Activated T-cell treated with anti-CD3 and anti-CD28 coated beads, Interleukin-2, amount 50 U/mL, for 72 hours (primary cell): ENCODE measurements around the gene LGALS4. TPM values are rescaled to one million over a fixed set of nuclear protein-coding genes. Genes with fewer than 3 reads are reported as not detected.
"Not testable (repeated sequence)": the region's sequence is repeated elsewhere in the genome, so short reads cannot be mapped to it uniquely, and the experiment has no call there.

Source experiments
- ATAC-seq, 2 donors: fragments of 150-1000 bp; cut with Tn5 transposase; replicated peaks in 1 of 2; 2 replicates each; pipeline ENCODE4 v1.10.0; 2021; ENCODE audit warnings: moderate library complexity in 2 of 2, mild to moderate bottlenecking in 1 of 2
- DNase-seq, 2 donors: peaks; one replicate each; pipeline ENCODE4 v3.0.0; 2021 to 2022; ENCODE audit warnings: mixed read lengths in 1 of 2
- H3K27ac Mint-ChIP-seq: one replicate; pipeline ENCODE4 v1.8.0; 2022; ENCODE audit warnings: mild to moderate bottlenecking, moderate library complexity, mixed read lengths
- H3K27me3 Mint-ChIP-seq: one replicate; pipeline ENCODE4 v1.8.0; 2022; ENCODE audit warnings: low read depth, mixed read lengths
- H3K36me3 Mint-ChIP-seq, 2 donors: one replicate each; pipeline ENCODE4 v1.8.0; 2022; ENCODE audit warnings: mixed read lengths in 2 of 2, mild to moderate bottlenecking in 1 of 2; ENCODE audit not compliant: insufficient read depth in 2 of 2
- H3K4me1 Mint-ChIP-seq: one replicate; pipeline ENCODE4 v1.8.0; 2022; ENCODE audit warnings: low read depth, mixed read lengths
- H3K4me3 Mint-ChIP-seq, 2 donors: one replicate each; pipeline ENCODE4 v1.8.0; 2022; ENCODE audit warnings: mild to moderate bottlenecking in 2 of 2, mixed read lengths in 2 of 2, moderate library complexity in 2 of 2
- H3K9me3 Mint-ChIP-seq, 2 donors: one replicate each; pipeline ENCODE4 v1.8.0; 2022; ENCODE audit warnings: mixed read lengths in 2 of 2
- total RNA-seq, 2 donors: library from RNA; stranded (reverse); gene quantifications; one replicate each; pipeline ENCODE4 v1.2.3, GENCODE V29; 2022

Gene LGALS4
- total RNA-seq, 2 donors from 2014 or later, result 2.3 to 4.1 TPM

GRCh38 chr19:38792250-38793111 is 20.3 kb downstream of the LGALS4 start:
- Mint-ChIP-seq H3K4me1 (peaks cover 7% of the 10 kb centered on the region), H3K9me3 (no peaks in the 10 kb centered on the region), H3K36me3 (no peaks in the 10 kb centered on the region), H3K4me3 (peak overlapping the region; percentile 43 to 49), H3K27ac (no peak overlapping the region), H3K27me3 (no peaks in the 10 kb centered on the region)
- DNase-seq (peak; percentile 59 to 63), ATAC-seq (peak; percentile 22 to 30)

GRCh38 chr19:38791451-38792064 is 21.2 kb downstream of the LGALS4 start:
- DNase-seq, H3K4me1 Mint-ChIP-seq, H3K4me3 Mint-ChIP-seq, H3K36me3 Mint-ChIP-seq, H3K27me3 Mint-ChIP-seq, H3K27ac Mint-ChIP-seq, H3K9me3 Mint-ChIP-seq: not testable (repeated sequence)
- peak; percentile 96 for ATAC-seq

- ATAC-seq, H3K4me1 Mint-ChIP-seq, H3K27ac Mint-ChIP-seq, H3K36me3 Mint-ChIP-seq, H3K9me3 Mint-ChIP-seq, H3K27me3 Mint-ChIP-seq, H3K4me3 Mint-ChIP-seq, DNase-seq: not testable (repeated sequence)
These were observed 22.0 kb downstream of the LGALS4 start for GRCh38 chr19:38790507-38791403.

GRCh38 chr19:38788478-38789243 is 24.1 kb downstream of the LGALS4 start, which contains the start of gene LGALS7B:
Gene LGALS7B (plus strand): TSS chr19:38789200. CDS start chr19:38789227, 27 bp downstream.
- peaks cover 7% of the 10 kb centered on the region for H3K4me1 Mint-ChIP-seq
- H3K4me3 Mint-ChIP-seq, result no peak within 1 kb of the TSS
- H3K36me3 Mint-ChIP-seq, result no peaks in the 10 kb centered on the region
- no peak for DNase-seq
- no peaks in the 10 kb centered on the region for H3K27me3 Mint-ChIP-seq
- no peaks in the 10 kb centered on the region for H3K9me3 Mint-ChIP-seq
- H3K27ac Mint-ChIP-seq, result no peak within 1 kb of the TSS
- ATAC-seq, result no peak

- H3K9me3 Mint-ChIP-seq, result no peaks in the 10 kb centered on the region
- H3K4me3 Mint-ChIP-seq, result no peak overlapping the region
- H3K36me3 Mint-ChIP-seq, result no peaks in the 10 kb centered on the region
- DNase-seq (no peak), ATAC-seq (no peak)
- no peaks in the 10 kb centered on the region for H3K4me1 Mint-ChIP-seq
- H3K27ac Mint-ChIP-seq, result no peak overlapping the region
- H3K27me3 Mint-ChIP-seq, result no peaks in the 10 kb centered on the region
These were observed 26.0 kb downstream of the LGALS4 start for GRCh38 chr19:38786572-38787265.

GRCh38 chr19:38786061-38786460 is 26.7 kb downstream of the LGALS4 start:
- H3K9me3 Mint-ChIP-seq, H3K4me3 Mint-ChIP-seq, H3K27me3 Mint-ChIP-seq, H3K4me1 Mint-ChIP-seq, H3K36me3 Mint-ChIP-seq, DNase-seq, H3K27ac Mint-ChIP-seq, ATAC-seq: not testable (repeated sequence)

- no peak for DNase-seq
- no peaks in the 10 kb centered on the region for H3K27me3 Mint-ChIP-seq
- no peaks in the 10 kb centered on the region for H3K36me3 Mint-ChIP-seq
- ATAC-seq, result no peak
- no peaks in the 10 kb centered on the region for H3K9me3 Mint-ChIP-seq
- H3K4me3 Mint-ChIP-seq, result no peak overlapping the region
- no peak overlapping the region for H3K27ac Mint-ChIP-seq
- no peaks in the 10 kb centered on the region for H3K4me1 Mint-ChIP-seq
These were observed 27.5 kb downstream of the LGALS4 start for GRCh38 chr19:38785187-38785699.

GRCh38 chr19:38784224-38784623 is 28.5 kb downstream of the LGALS4 start:
- ATAC-seq, result no peak

GRCh38 chr19:38782212-38782611 is 30.5 kb downstream of the LGALS4 start:
- not testable (repeated sequence) for H3K27me3 Mint-ChIP-seq, ATAC-seq, H3K36me3 Mint-ChIP-seq, H3K4me3 Mint-ChIP-seq, H3K27ac Mint-ChIP-seq, H3K4me1 Mint-ChIP-seq, DNase-seq, H3K9me3 Mint-ChIP-seq

More at GRCh38 chr19:38784224-38784623, 28.5 kb downstream of the LGALS4 start:
- Mint-ChIP-seq H3K27ac (no peak overlapping the region), H3K27me3 (no peaks in the 10 kb centered on the region), H3K36me3 (no peaks in the 10 kb centered on the region), H3K4me1 (no peaks in the 10 kb centered on the region), H3K4me3 (no peak overlapping the region), H3K9me3 (no peaks in the 10 kb centered on the region)
- DNase-seq, result no peak

- H3K36me3 Mint-ChIP-seq, result no peaks in the 10 kb centered on the region
- no peaks in the 10 kb centered on the region for H3K27me3 Mint-ChIP-seq
- ATAC-seq (no peak), DNase-seq (no peak)
- no peaks in the 10 kb centered on the region for H3K9me3 Mint-ChIP-seq
- H3K4me3 Mint-ChIP-seq, result no peak overlapping the region
- no peak overlapping the region for H3K27ac Mint-ChIP-seq
- no peaks in the 10 kb centered on the region for H3K4me1 Mint-ChIP-seq
These were observed 31.7 kb downstream of the LGALS4 start for GRCh38 chr19:38781058-38781457.

GRCh38 chr19:38780443-38780842 is 32.3 kb downstream of the LGALS4 start:
- DNase-seq, result no peak
- Mint-ChIP-seq H3K27ac (no peak overlapping the region), H3K4me3 (no peak overlapping the region), H3K27me3 (no peaks in the 10 kb centered on the region), H3K9me3 (no peaks in the 10 kb centered on the region), H3K4me1 (no peaks in the 10 kb centered on the region), H3K36me3 (no peaks in the 10 kb centered on the region)
- no peak for ATAC-seq

- H3K27me3 Mint-ChIP-seq, result no peaks in the 10 kb centered on the region
- no peak overlapping the region for H3K27ac Mint-ChIP-seq
- no peak overlapping the region for H3K4me3 Mint-ChIP-seq
- no peaks in the 10 kb centered on the region for H3K36me3 Mint-ChIP-seq
- ATAC-seq (no peak), DNase-seq (no peak)
- H3K9me3 Mint-ChIP-seq, result no peaks in the 10 kb centered on the region
- no peaks in the 10 kb centered on the region for H3K4me1 Mint-ChIP-seq
These were observed 34.0 kb downstream of the LGALS4 start for GRCh38 chr19:38778733-38779132.
